GM12872 (cell line): Measurements from ENCODE around the gene PIK3R6.

ENCODE experiments used
- CTCF ChIP-seq: IDR thresholded peaks from 3 replicates; pipeline ENCODE4 v1.5.1; 2011; ENCODE audit warnings: low read depth, mild to moderate bottlenecking, low read length, moderate library complexity; ENCODE audit not compliant: insufficient read depth

Gene PIK3R6

DNA sequence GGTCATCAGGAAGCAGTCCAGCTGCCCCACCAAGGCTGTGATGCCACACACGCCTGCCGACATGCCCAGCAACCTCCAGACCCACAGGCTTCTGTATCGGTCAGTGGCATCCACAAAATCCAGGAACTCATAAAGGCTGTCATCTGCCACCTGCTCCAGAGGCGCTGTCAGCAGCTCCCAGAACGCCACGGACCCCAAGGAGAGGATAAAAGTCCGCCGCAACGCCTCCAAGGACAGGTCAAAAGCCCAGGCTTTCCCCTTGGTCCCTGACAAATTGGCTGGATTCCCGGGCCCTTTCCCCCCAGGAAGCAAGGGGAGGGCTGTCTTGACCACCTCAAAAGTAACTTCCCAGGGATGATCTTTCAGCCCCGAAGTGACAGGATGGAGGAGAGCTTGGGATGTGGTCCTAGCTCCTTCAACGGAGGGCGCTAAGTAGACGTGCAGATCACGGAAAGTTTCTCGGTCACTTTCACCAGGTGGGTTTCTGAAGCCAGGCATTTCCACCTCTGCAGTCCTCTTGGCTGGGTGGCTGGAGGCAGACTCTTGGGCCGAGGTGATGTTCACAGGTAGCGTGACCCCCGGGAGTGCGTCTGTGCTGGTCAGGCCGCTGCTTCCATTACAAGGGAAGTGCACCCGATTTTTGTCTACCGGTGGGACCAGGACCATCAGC, 69.2 kb downstream of the PIK3R6 start:
- no peak for TF ChIP-seq CTCF

DNA sequence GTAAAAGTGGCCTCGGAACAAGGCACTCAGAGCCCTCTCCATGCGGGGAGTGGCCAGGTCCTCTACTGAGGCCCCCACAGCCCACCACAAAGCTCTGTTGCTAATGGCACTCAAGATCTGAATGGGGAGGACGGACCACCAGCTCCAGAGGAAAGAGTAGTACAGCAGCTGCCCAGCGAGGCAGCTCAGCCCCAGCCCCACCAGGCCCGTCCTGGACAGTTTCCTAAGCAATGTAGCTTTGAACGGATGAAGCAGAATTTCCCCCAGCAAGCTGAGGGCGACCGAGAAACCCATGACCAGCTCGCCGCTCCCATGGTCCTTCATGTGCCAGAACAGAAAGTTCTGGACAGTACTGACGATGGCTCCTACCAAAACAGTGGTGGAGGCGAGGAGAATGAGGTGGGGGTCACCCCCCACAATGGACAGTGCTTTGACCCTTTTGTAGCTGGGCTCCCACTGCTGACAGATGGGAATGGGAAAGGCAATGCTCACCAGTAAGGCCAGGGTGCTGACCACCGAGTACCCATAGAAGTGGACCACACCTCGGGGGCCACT, 69.8 kb downstream of the PIK3R6 start:
- TF ChIP-seq CTCF, result no peak

DNA sequence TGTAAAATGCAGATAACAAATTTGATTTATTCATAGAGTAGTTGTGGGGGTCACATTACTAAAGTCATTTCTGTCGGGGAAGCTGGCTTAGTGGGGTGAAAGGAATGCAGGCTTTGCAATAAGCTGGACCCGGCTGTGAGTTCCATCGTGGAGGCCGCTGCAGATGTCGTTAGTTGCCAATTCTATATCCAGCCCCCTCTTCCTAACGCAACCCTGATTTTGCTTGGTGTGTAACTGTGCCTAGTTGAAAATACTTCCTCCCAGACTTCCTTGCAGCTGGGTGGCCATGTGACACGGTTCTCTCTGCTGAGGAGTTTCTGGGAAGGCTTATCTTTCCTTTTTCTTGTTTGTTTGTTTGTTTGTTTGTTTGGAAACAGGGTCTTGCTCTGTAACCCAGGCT, 72.8 kb downstream of the PIK3R6 start:
- TF ChIP-seq CTCF, result no peak

DNA sequence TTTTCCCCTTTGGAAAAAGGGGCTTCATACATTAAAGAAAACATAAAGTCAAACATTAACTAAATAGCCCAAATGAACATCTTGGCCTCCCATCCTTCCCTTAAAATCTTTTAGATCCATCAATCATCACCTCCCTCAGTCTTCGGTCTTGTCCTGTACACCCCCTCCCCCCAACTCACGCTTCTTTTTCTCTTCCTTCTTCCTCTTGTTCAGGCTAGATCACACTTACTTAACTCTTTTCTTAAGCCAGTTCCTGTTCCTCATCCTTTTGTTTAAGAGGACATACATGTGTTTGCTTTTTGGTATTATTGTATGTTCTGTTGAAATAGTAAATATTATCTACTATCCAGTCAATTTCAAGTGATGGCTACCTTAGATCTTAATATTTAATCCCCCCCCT, 73.8 kb downstream of the PIK3R6 start:
- no peak for TF ChIP-seq CTCF

DNA sequence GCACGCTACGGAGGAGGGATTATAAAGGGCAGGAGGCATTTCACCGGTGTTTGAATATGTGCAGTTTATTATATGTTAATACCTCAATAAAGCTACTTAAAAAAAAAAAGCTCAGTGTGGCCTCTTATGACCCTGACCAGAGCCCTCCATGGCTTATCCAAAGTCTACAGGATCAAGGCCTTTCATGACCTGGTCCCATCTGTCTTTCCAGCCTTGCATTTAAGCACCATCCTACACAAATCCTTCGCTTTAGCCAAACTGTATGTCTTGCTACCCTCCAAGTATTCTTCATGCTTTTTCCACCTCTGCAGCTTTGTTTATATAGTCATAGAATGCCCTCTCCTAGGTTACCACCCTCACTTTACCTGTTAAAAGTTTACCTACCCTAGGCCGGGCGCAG, 74.8 kb downstream of the PIK3R6 start:
- no peak for TF ChIP-seq CTCF

- TF ChIP-seq CTCF, result no peak
Measured at GRCh38 chr17:8791910-8792270, 75.6 kb downstream of the PIK3R6 start.

GRCh38 chr17:8791248-8791909, 76.1 kb downstream of the PIK3R6 start:
- peak; percentile 20; the same call in 1 of the 3 replicates for TF ChIP-seq CTCF
